Measurements from ENCODE around the gene AP5B1.
"Not testable (repeated sequence)": the region's sequence is repeated elsewhere in the genome, so short reads cannot be mapped to it uniquely, and the experiment has no call there.

The AP5B1 gene

DNA sequence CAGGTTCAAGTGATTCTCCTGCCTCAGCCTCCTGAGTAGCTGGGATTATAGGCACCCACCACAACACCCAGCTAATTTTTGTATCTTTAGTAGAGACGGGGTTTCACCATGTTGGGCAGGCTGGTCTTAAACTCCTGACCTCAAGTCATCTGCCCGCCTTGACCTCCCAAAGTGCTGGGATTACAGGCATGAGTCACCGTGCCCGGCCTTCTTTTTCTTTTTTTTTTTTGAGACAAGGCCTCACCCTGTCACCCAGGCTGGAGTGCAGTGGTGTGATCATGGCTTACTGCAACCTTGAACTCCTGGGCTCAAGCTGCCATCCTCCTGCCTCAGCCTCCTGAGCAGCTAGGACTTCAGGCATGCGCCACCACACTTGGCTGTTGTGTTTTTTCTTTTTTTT lies 13.0 kb downstream of the AP5B1 start:
- DNase-seq (ENCODE audit: low read depth in 3 of 3, low spot score in 1 of 3) = not testable (repeated sequence)

DNA sequence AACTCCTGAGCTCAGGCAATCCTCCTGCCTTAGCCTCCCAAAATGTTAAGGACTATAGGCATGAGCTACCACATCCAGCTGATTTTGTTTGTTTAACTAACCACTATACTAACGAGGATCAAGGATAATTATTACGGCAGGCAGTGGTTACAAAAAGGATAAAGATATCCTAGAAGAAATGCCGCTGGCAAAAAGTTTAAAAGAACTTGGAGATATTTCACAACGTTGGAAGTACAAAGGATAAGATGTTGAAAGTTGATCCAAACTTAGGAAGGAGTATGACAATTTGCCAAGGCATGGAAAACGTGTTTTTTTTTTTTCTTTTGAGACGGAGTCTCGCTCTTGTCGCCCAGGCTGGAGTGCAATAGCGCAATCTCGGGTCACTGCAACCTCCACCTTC lies 13.4 kb downstream of the AP5B1 start:
- DNase-seq (ENCODE audit: low read depth in 3 of 3, low spot score in 1 of 3) = no peak

DNA sequence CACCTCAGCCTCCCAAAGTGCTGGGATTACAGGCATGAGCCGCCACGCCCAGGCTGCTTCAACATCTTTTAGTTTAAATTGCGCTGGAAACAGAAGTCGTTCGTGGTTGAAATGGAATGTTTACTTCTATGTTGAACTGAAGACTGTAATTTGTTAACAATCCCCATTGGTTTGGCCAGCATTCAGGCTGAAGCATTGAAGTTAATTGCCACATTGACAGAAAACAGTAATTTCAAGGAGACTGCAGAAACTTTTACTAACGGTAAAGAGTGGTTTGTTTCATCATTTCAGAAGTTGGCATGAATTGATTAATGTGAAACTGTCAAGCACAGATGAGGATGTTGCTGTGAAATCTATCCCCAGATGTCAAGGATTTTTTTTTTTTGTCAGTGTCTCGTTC lies 14.2 kb downstream of the AP5B1 start:
- DNase-seq (ENCODE audit: low read depth in 3 of 3, low spot score in 1 of 3) = no peak

DNA sequence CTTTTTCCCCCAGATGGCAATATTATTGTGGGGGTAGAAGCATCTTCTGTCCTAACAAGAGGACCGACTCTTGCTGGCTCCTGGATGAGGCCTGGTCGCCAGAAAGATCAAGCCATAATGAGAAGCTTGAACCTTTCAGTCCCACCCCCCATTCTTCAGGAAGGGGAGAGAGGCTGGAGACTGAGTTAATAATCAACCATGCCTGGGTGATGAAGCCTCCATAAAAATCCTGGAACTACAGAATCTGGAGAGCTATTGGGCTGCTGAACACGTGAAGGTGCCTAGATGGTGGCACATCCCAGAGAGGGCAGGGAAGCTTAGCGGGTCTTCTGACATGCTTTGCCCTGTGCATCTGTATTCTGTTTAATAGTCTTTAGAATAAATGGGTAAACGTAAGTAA lies 16.3 kb downstream of the AP5B1 start:
- DNase-seq (ENCODE audit: low read depth in 3 of 3, low spot score in 1 of 3) = no peak

DNA sequence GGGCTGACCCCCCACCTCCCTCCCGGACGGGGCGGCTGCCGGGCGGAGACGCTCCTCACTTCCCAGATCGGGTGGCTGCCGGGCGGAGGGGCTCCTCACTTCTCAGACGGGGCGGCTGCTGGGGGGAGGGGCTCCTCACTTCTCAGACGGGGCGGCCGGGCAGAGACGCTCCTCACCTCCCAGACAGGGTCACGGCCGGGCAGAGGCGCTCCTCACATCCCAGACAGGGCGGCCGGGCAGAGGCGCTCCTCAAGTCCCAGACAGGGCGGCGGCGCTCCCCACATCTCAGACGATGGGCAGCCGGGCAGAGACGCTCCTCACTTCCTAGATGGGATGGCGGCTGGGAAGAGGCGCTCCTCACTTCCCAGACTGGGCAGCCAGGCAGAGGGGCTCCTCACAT lies 18.0 kb downstream of the AP5B1 start:
- not testable (repeated sequence) for DNase-seq (ENCODE audit: low read depth in 3 of 3, low spot score in 1 of 3)

- not testable (repeated sequence) for DNase-seq (ENCODE audit: low read depth in 3 of 3, low spot score in 1 of 3)
Measured at GRCh38 chr11:65762169-65762568, 18.6 kb downstream of the AP5B1 start.

DNA sequence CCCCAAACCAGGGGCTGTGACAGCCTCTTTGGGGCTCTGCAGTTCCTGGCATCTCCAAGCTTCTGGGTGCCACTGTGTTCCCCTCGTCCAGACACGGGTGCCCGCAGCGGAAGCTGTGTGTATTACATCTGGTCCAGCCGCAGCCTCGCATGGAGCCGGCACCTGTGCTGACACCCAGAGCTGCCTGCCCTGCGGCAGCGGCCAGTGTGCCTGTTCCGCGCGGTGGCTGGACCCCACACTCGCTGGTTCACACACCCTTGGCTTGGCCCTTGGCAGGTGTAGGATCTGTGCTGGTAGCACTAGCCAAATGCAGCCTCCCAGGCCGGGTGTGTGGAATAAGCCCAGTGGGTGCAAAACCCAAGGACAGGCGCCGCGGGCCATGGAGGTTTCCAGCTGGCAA lies 35.7 kb downstream of the AP5B1 start:
- DNase-seq (ENCODE audit: low read depth in 3 of 3, low spot score in 1 of 3) = no peak

- no peak for DNase-seq (ENCODE audit: low read depth in 3 of 3, low spot score in 1 of 3)
Measured at GRCh38 chr11:65744699-65745042, 36.1 kb downstream of the AP5B1 start.

GRCh38 chr11:65744026-65744698 lies 36.6 kb downstream of the AP5B1 start:
- DNase-seq (ENCODE audit: low read depth in 3 of 3, low spot score in 1 of 3) = no peak

DNA sequence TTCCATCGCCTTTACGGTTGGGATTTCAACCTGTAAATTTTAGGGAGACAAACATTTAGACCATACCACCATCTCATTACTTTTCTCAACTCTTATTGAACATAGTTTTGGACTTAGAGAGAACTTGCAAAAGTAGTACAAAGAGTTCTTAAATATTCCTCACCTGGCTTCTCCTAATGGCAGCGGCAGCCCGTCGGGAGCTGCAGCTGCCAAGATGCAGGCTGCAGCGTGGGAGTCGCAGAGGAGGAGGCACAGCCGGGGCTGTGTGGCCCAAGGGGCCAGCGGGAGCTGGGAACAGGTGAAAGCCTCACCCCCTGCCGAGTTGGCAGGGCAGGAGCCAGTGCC lies 37.1 kb downstream of the AP5B1 start:
- no peak for DNase-seq (ENCODE audit: low read depth in 3 of 3, low spot score in 1 of 3)

DNA sequence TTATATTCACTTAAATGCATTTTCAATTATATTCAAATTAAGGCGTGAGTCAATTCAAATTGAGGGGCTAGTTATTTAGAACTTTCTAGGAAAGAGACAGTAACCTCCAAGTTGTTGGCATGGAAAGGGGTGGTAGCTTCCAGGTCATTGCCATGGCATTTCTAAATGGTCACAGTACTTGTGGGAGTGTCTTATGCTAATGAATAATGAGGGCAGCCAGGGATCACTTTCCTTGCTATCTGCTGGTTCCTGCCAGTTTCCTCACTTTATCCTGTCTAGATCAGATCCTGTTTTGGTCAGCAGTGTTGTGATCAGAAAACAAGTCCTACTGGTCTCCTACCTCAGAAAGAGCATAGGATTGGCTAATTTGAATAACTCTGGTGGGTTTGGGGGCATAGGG lies 38.4 kb downstream of the AP5B1 start:
- DNase-seq (ENCODE audit: low read depth in 3 of 3, low spot score in 1 of 3) = no peak

DNA sequence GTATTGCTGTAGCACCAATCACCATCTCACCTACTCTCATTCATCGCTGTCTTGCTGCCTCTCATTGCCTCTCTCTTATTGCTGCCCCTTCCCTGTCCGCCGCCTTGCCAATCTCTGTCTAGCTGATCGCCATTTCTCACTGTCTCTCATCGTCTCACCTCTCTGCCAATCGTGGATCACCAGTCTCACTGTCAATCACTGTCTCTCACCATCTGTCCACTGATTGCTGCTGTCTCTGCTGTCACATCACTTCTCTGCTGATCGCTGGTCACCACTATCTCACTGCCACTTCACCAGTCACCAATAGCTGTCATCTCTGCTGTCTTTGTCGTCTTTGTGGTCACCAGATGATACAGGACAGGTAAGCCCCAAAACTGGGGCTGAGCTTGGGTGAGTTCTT lies 39.6 kb downstream of the AP5B1 start:
- DNase-seq (ENCODE audit: low read depth in 3 of 3, low spot score in 1 of 3) = no peak

DNA sequence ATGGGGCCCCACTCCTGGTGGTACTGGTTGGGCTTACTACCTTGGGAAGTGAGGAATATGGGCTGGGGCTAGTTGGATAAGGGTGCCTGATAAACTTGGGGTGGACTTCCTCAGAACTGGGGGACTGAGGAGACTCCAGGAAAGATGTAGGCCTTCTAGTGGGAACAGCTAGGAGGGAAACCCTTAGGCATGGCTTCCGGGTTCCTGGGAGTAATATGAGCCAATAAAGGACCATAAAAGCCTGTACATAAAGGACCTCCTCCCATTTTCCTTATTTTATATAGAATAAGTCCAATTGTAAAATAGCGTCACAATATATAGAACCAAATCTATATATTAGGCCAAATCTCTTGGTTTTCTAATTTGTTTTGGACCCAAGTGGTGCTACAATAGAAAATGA lies 41.8 kb downstream of the AP5B1 start:
- no peak for DNase-seq (ENCODE audit: low read depth in 3 of 3, low spot score in 1 of 3)

DNA sequence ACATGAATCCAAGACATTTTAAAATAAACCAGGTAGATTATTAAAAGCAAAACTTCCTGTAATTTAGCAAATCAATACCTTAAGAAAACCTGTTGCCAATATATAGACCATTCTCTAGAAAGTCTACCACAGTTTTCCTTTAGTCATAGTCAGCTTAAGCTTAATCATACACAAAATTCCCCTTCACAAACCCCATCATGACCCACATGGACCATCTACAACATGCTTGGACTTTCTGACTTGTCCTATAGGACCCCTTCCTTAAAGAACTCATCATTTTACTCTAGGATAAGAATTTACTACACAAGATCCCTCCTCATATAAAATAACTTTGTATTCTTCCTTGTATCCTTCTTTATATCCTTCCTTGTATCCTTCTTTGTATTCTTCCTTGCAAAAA lies 44.0 kb downstream of the AP5B1 start:
- no peak for DNase-seq (ENCODE audit: low read depth in 3 of 3, low spot score in 1 of 3)

- DNase-seq (ENCODE audit: low read depth in 3 of 3, low spot score in 1 of 3) = not testable (repeated sequence)
Measured at GRCh38 chr11:65735111-65735510, 45.7 kb downstream of the AP5B1 start.

DNA sequence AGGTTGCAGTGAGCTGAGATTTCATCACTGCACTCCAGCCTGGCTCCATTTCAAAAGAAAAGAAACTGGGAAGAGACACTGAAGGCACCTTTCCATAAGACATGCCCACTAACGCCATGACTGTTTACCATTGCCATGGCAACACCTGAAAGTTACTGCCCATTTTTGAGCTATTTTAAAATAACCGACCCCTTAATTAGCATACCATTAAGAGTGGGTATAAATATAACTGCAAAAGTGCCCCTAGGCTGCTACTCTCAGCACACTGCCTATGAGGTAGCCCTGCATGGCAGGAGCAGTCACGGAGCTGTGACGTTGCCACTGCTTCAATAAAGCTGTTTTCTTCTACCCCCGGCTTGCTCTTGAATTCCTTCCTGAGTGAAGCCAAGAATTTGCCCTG lies 50.3 kb downstream of the AP5B1 start:
- DNase-seq (ENCODE audit: low read depth in 3 of 3, low spot score in 1 of 3) = no peak

GRCh38 chr11:65727865-65728264 lies 52.9 kb downstream of the AP5B1 start:
- DNase-seq (ENCODE audit: low read depth in 3 of 3, low spot score in 1 of 3) = no peak

DNA sequence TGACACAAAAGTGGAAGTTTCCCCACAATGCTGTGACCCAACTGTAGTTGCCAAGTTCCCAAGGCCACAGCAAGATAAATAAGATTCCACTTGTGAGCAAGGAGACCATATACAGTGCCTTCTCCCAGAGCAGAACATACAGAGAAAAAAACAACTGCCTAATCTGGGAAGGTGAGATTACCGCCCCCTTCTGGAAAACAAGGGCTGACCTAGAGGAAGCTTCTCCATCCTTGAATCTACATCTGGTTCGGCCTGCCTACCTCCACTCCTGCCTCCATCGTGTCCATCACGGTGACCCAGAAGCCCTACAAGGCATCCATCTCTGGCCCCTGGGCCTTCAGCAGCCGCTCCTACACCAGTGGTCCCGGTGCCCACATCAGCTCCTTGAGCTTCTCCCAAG lies 54.1 kb downstream of the AP5B1 start:
- DNase-seq (ENCODE audit: low read depth in 3 of 3, low spot score in 1 of 3) = no peak

All from stimulated activated CD4-positive, alpha-beta T cell treated with anti-CD3 and anti-CD28 coated beads, TNF-alpha, amount 100 ng/mL, for 1 hour (primary cell).